ENCODE results near the gene KCNMA1.

The KCNMA1 gene

DNA sequence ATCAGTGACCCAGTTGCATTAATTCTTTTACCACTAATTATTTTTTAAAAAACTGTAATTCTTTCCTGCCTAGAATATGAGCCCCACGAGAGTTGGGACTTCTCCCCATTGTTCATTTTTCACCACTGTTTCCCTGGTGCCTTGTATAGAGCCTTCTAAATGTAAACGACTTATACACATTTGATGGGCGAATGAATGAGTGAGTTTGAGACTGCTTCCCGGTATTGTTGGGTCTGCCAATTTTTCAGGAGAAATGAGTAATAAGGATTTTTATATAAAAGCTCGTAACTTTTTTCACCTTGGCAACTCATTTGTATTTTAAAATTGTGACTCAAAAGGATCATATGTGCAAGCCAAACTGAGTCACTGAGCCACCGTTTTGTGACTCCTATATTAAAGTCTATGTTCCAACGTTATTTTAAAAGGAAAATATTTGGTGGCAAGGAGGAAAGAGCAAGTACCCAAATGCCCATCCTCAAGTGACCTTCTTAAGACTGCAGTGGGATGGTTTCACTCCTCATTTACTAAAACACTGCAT lies 621.3 kb downstream of the KCNMA1 start:
- Histone ChIP-seq H3K36me3 (ENCODE audit: control insufficient read depth, insufficient read depth, low read length) (no peaks in the 10 kb centered on the region), H3K4me3 (ENCODE audit: low read length) (no peak overlapping the region), H3K9ac (ENCODE audit: low read length) (no peak overlapping the region), H3K27me3 (ENCODE audit: control insufficient read depth, insufficient read depth, low read length) (no peaks in the 10 kb centered on the region), H3K27ac (ENCODE audit: low read depth, low read length) (no peak overlapping the region), H3K4me1 (ENCODE audit: control insufficient read depth, insufficient read depth, low read length) (peaks cover 3% of the 10 kb centered on the region)

DNA sequence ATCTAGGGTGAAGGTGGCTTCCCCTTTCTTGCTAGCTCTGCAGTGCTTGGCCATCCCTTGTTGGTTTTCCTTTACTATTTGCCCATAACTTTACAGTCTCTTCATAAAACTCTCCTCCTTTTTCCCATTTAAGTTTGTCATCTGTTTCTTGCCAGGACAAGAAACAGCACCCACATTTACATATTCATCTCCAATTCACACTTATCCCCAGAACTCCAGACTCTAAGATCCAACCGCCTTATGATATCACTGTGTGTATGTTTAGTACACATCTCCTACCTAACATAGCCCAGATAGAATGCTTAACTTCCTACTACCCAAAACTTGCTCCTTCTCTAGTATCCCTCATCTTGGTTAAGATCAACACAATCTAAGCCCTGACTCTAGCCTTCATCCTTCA lies 622.2 kb downstream of the KCNMA1 start:
- Histone ChIP-seq H3K36me3 (ENCODE audit: control insufficient read depth, insufficient read depth, low read length) (no peaks in the 10 kb centered on the region), H3K4me3 (ENCODE audit: low read length) (no peak overlapping the region), H3K4me1 (ENCODE audit: control insufficient read depth, insufficient read depth, low read length) (peaks cover 3% of the 10 kb centered on the region), H3K9ac (ENCODE audit: low read length) (no peak overlapping the region), H3K27me3 (ENCODE audit: control insufficient read depth, insufficient read depth, low read length) (no peaks in the 10 kb centered on the region), H3K27ac (ENCODE audit: low read depth, low read length) (no peak overlapping the region)

- Histone ChIP-seq H3K9ac (ENCODE audit: low read length) (no peak overlapping the region), H3K27me3 (ENCODE audit: control insufficient read depth, insufficient read depth, low read length) (no peaks in the 10 kb centered on the region), H3K4me3 (ENCODE audit: low read length) (no peak overlapping the region), H3K27ac (ENCODE audit: low read depth, low read length) (no peak overlapping the region), H3K36me3 (ENCODE audit: control insufficient read depth, insufficient read depth, low read length) (no peaks in the 10 kb centered on the region), H3K4me1 (ENCODE audit: control insufficient read depth, insufficient read depth, low read length) (peaks cover 3% of the 10 kb centered on the region)
These were observed 624.7 kb downstream of the KCNMA1 start for GRCh38 chr10:77012812-77013500.

DNA sequence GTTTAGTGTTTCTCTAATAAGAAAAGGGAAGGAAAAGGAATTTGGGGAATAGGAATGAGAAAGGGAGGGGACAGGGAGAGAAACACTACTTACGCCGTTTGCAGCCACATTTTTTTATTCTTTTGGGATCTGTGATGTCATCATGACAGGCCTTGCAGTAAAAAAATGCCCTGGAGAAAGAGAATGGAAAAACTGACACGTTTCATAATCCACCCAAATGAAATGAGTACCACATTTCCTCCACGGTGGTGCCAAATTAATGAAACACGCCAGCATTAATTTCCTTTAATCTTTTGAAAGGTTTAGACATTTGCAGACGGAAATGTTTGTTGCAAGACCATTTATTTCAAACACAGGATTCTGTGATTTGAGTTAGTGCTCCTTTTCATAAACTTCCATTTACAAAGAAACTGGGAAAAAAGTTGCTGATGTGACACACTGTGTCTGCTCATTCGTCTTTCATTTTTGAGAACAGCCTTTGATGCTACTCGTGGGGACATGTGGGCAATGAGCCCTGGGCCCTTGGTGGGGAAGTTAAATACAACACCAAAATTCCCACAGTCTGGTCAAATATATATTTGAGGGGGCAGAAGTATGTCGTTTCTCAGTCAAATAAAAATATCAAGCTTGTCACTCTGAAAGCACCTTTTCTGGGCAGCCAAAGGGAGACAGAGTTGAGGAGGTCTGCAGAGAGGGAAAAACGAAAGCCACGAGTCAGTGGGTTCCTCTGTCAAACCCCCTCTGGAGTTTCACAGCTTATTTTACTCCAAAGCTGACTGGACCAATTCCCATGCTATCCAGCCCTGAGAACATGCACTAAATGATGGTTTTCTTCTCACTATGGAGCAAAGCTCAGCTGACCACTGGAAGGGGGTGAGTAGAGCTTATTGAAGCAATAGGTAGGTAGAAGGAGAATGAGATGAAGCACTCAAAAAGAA lies 625.5 kb downstream of the KCNMA1 start:
- Histone ChIP-seq H3K4me3 (ENCODE audit: low read length) (no peak overlapping the region), H3K4me1 (ENCODE audit: control insufficient read depth, insufficient read depth, low read length) (peaks cover 3% of the 10 kb centered on the region), H3K27ac (ENCODE audit: low read depth, low read length) (no peak overlapping the region), H3K9ac (ENCODE audit: low read length) (no peak overlapping the region), H3K27me3 (ENCODE audit: control insufficient read depth, insufficient read depth, low read length) (no peaks in the 10 kb centered on the region), H3K36me3 (ENCODE audit: control insufficient read depth, insufficient read depth, low read length) (no peaks in the 10 kb centered on the region)

DNA sequence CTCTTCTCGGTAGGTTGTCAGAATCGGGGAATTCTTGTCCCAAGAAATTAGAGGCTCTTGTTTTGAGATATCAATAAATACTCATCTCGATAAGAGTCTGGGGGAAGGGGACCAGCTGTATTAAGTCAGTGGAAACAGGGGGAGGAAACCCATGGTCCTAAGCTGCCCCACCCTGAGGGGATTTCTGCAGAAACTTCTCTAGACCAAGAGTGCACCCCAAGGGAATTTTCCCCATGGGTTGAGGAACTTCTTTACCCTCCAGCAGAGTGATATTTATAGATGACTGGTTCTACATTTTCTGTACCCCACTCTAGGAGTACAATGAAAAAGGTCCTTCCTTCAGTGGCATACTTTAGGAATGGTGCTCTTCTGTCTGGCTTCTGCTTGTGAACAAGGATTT lies 627.2 kb downstream of the KCNMA1 start:
- Histone ChIP-seq H3K27me3 (ENCODE audit: control insufficient read depth, insufficient read depth, low read length) (no peaks in the 10 kb centered on the region), H3K4me1 (ENCODE audit: control insufficient read depth, insufficient read depth, low read length) (peaks cover 7% of the 10 kb centered on the region), H3K36me3 (ENCODE audit: control insufficient read depth, insufficient read depth, low read length) (no peaks in the 10 kb centered on the region), H3K4me3 (ENCODE audit: low read length) (no peak overlapping the region), H3K27ac (ENCODE audit: low read depth, low read length) (no peak overlapping the region), H3K9ac (ENCODE audit: low read length) (no peak overlapping the region)

DNA sequence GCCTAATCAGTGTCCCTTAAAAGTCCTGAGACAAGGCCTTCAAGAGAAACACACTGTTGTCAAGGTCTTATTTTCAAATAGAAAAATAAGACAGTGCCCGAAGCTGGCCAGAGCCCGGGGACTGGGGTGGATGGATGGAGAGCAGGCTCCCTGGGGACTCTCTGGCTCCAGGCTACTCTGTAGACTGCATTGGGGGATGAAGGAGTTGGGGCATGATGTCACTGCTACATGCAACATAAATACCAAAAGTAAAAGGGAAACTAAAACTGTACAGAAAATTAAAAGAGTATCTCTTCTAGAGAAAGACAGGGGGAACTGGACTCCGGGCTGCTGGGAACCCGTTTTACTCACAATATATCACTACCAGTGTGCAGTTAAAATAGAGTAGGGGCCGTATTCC lies 629.8 kb downstream of the KCNMA1 start:
- H3K27me3 ChIP-seq (ENCODE audit: control insufficient read depth, insufficient read depth, low read length), result no peaks in the 10 kb centered on the region
- no peaks in the 10 kb centered on the region for H3K36me3 ChIP-seq (ENCODE audit: control insufficient read depth, insufficient read depth, low read length)
- peaks cover 18% of the 10 kb centered on the region for H3K4me1 ChIP-seq (ENCODE audit: control insufficient read depth, insufficient read depth, low read length)
- H3K27ac ChIP-seq (ENCODE audit: low read depth, low read length), result no peak overlapping the region
- H3K4me3 ChIP-seq (ENCODE audit: low read length), result no peak overlapping the region
- H3K9ac ChIP-seq (ENCODE audit: low read length), result no peak overlapping the region

DNA sequence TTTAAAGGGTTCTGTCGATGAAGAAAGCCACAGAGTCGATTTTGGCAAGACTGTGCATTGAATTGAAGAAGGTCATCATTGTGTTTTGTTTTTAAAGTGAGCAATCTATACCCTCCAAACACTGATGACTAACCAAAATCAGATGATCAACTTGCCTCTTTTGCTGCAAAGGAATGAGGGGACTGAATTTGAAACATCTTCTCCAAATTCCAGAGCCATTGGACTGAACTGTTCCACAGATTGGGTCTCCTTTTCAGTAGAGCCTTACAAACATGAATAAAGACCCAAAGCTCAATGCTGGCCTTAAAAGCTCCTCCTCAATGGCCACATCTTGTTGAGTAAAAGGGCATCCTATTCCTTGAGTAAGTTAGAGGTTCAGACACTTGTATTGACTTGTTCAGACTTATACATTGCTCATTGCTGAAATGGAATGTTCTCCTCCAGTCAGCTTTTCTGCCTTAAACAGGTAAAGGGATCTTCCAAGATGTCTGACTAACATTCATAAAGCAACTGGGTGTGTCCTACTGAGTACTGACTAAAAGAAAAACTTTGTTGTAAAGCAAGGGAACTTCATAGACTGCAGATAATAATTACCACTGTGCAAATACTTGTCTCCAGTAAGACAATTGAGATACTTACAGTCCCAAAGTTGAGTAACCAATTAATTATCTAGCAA lies 630.6 kb downstream of the KCNMA1 start:
- Histone ChIP-seq H3K9ac (ENCODE audit: low read length) (no peak overlapping the region), H3K4me3 (ENCODE audit: low read length) (no peak overlapping the region), H3K36me3 (ENCODE audit: control insufficient read depth, insufficient read depth, low read length) (no peaks in the 10 kb centered on the region), H3K27me3 (ENCODE audit: control insufficient read depth, insufficient read depth, low read length) (no peaks in the 10 kb centered on the region), H3K4me1 (ENCODE audit: control insufficient read depth, insufficient read depth, low read length) (peaks cover 16% of the 10 kb centered on the region), H3K27ac (ENCODE audit: low read depth, low read length) (no peak overlapping the region)

GRCh38 chr10:77005871-77006270 lies 631.7 kb downstream of the KCNMA1 start:
- H3K4me1 ChIP-seq (ENCODE audit: control insufficient read depth, insufficient read depth, low read length), result peaks cover 16% of the 10 kb centered on the region
- no peak overlapping the region for H3K4me3 ChIP-seq (ENCODE audit: low read length)
- no peak overlapping the region for H3K9ac ChIP-seq (ENCODE audit: low read length)
- no peaks in the 10 kb centered on the region for H3K27me3 ChIP-seq (ENCODE audit: control insufficient read depth, insufficient read depth, low read length)
- H3K36me3 ChIP-seq (ENCODE audit: control insufficient read depth, insufficient read depth, low read length), result no peaks in the 10 kb centered on the region
- no peak overlapping the region for H3K27ac ChIP-seq (ENCODE audit: low read depth, low read length)

DNA sequence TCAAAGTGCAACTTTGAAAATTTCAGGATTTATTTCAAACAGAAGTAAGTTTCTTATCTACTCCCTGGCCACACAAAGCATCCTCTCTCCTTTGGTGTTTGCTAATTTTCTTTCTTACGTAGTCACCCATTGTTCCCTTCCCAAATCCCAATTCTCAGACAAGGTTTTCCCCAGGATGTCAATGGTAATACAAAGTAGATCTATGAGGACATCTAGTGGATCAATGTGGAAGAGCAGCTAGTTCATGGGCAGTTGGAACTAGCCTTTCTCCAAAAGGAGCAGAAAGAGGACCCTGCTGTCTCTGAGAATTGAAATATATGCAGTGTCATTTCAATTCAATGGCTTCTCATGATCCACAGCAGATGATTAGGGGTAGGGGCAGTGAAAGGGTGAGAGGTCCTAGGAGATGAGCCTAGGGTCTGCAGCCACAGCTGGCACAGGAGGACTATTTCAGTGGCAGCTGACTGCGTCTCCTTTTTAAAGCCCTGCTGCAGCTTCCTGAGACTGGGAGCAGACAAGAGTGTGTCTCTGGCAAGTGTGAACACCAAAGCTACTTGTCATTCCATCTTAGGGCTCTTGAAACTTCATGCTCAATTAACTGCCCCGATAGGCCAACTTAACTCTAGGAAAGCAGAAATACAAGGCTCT lies 632.6 kb downstream of the KCNMA1 start:
- no peaks in the 10 kb centered on the region for H3K27me3 ChIP-seq (ENCODE audit: control insufficient read depth, insufficient read depth, low read length)
- H3K4me3 ChIP-seq (ENCODE audit: low read length), result no peak overlapping the region
- H3K9ac ChIP-seq (ENCODE audit: low read length), result no peak overlapping the region
- peaks cover 16% of the 10 kb centered on the region for H3K4me1 ChIP-seq (ENCODE audit: control insufficient read depth, insufficient read depth, low read length)
- H3K27ac ChIP-seq (ENCODE audit: low read depth, low read length), result no peak overlapping the region
- H3K36me3 ChIP-seq (ENCODE audit: control insufficient read depth, insufficient read depth, low read length), result no peaks in the 10 kb centered on the region

- Histone ChIP-seq H3K4me1 (ENCODE audit: control insufficient read depth, insufficient read depth, low read length) (peaks cover 16% of the 10 kb centered on the region), H3K36me3 (ENCODE audit: control insufficient read depth, insufficient read depth, low read length) (no peaks in the 10 kb centered on the region), H3K27me3 (ENCODE audit: control insufficient read depth, insufficient read depth, low read length) (no peaks in the 10 kb centered on the region), H3K4me3 (ENCODE audit: low read length) (no peak overlapping the region), H3K27ac (ENCODE audit: low read depth, low read length) (no peak overlapping the region), H3K9ac (ENCODE audit: low read length) (no peak overlapping the region)
These were observed 634.7 kb downstream of the KCNMA1 start for GRCh38 chr10:77002872-77003271.

- Histone ChIP-seq H3K4me3 (ENCODE audit: low read length) (no peak overlapping the region), H3K27ac (ENCODE audit: low read depth, low read length) (no peak overlapping the region), H3K4me1 (ENCODE audit: control insufficient read depth, insufficient read depth, low read length) (peaks cover 16% of the 10 kb centered on the region), H3K36me3 (ENCODE audit: control insufficient read depth, insufficient read depth, low read length) (no peaks in the 10 kb centered on the region), H3K9ac (ENCODE audit: low read length) (no peak overlapping the region), H3K27me3 (ENCODE audit: control insufficient read depth, insufficient read depth, low read length) (no peaks in the 10 kb centered on the region)
These were observed 636.4 kb downstream of the KCNMA1 start for GRCh38 chr10:77001206-77001605.

DNA sequence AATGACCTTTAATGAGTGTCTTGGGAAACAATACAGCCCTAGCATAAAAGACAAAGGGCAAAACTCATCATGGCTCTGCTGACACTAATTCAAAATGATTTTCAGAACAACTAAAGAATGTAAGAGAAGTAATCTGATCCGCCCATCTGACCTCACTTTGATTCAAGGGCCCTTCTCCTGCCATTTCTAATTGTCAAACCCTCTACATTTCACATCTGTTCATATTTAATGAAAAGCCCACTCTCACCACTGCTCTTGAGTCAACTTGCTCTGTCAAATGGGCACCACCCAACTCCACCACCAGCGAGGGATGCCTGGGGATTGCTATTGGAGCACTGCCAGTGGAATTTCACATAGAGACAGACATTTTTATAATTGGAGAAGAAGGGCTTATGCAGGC lies 639.2 kb downstream of the KCNMA1 start:
- Histone ChIP-seq H3K9ac (ENCODE audit: low read length) (no peak overlapping the region), H3K27ac (ENCODE audit: low read depth, low read length) (no peak overlapping the region), H3K4me3 (ENCODE audit: low read length) (no peak overlapping the region), H3K4me1 (ENCODE audit: control insufficient read depth, insufficient read depth, low read length) (peaks cover 2% of the 10 kb centered on the region), H3K36me3 (ENCODE audit: control insufficient read depth, insufficient read depth, low read length) (no peaks in the 10 kb centered on the region), H3K27me3 (ENCODE audit: control insufficient read depth, insufficient read depth, low read length) (no peaks in the 10 kb centered on the region)

Data from rectal smooth muscle tissue (tissue), 1 donor.